22Rv1 (cell line): ENCODE results near the gene NRXN3.

Experiments used
- CTCF ChIP-seq: fragments of 450-650 bp; IDR thresholded peaks from 2 replicates; pipeline ENCODE4 v1.5.1; 2017; ENCODE audit warnings: mild to moderate bottlenecking
- ZFX ChIP-seq: fragments of 450-650 bp; IDR thresholded peaks from 2 replicates; pipeline ENCODE4 v1.6.1; 2017; ENCODE audit warnings: antibody characterized with exemption, borderline replicate concordance

GRCh38 chr14:79656496-79656895 lies 1486.3 kb downstream of the NRXN3 start:
- TF ChIP-seq CTCF (no peak), ZFX (no peak)
